Measurements from ENCODE around the gene GPR180. TPM values are rescaled to one million over a fixed set of nuclear protein-coding genes. Genes with fewer than 3 reads are reported as not detected.

Gene GPR180
- total RNA-seq, 1 donor from 2014 or later = 5.6 TPM

- intact Hi-C loops (cut with DNase I) = no loop called here
- H3K4me3 ChIP-seq = no peak overlapping the region
- DNase-seq (ENCODE audit: extremely low spot score in 2 of 2) = no peak
- H3K27me3 ChIP-seq = no peaks in the 10 kb centered on the region
- TF ChIP-seq POLR2A (IDR thresholded peaks at IDR 0.05) = no peak
- TF ChIP-seq POLR2AphosphoS5 (IDR thresholded peaks at IDR 0.05; ENCODE audit: insufficient read depth in 1 of 2, low read depth in 1 of 2) = no peak
- TF ChIP-seq CTCF (IDR thresholded peaks at IDR 0.05) = no peak
- H3K4me1 ChIP-seq = no peaks in the 10 kb centered on the region
- H3K27ac ChIP-seq = no peak overlapping the region
- no peaks in the 10 kb centered on the region for H3K36me3 ChIP-seq
- no peaks in the 10 kb centered on the region for H3K9me3 ChIP-seq
These were observed 43.9 kb upstream of the GPR180 start for GRCh38 chr13:94557684-94558235.

GRCh38 chr13:94558716-94559115, 42.9 kb upstream of the GPR180 start:
- H3K4me1 ChIP-seq = no peaks in the 10 kb centered on the region
- no peak for DNase-seq (ENCODE audit: extremely low spot score in 2 of 2)
- TF ChIP-seq CTCF (IDR thresholded peaks at IDR 0.05) (no peak), POLR2A (IDR thresholded peaks at IDR 0.05) (no peak), POLR2AphosphoS5 (IDR thresholded peaks at IDR 0.05; ENCODE audit: insufficient read depth in 1 of 2, low read depth in 1 of 2) (no peak)
- H3K27me3 ChIP-seq = no peaks in the 10 kb centered on the region
- H3K9me3 ChIP-seq = no peaks in the 10 kb centered on the region
- no peak overlapping the region for H3K4me3 ChIP-seq
- intact Hi-C loops (cut with DNase I) = no loop called here
- H3K36me3 ChIP-seq = no peaks in the 10 kb centered on the region
- no peak overlapping the region for H3K27ac ChIP-seq

GRCh38 chr13:94559222-94559795, 42.3 kb upstream of the GPR180 start:
- H3K36me3 ChIP-seq = no peaks in the 10 kb centered on the region
- TF ChIP-seq CTCF (IDR thresholded peaks at IDR 0.05) (no peak), POLR2A (IDR thresholded peaks at IDR 0.05) (no peak), POLR2AphosphoS5 (IDR thresholded peaks at IDR 0.05; ENCODE audit: insufficient read depth in 1 of 2, low read depth in 1 of 2) (no peak)
- DNase-seq (ENCODE audit: extremely low spot score in 2 of 2) = no peak
- no peaks in the 10 kb centered on the region for H3K4me1 ChIP-seq
- no peaks in the 10 kb centered on the region for H3K9me3 ChIP-seq
- H3K27me3 ChIP-seq = no peaks in the 10 kb centered on the region
- no peak overlapping the region for H3K27ac ChIP-seq
- H3K4me3 ChIP-seq = no peak overlapping the region
- intact Hi-C loops (cut with DNase I) = no loop called here

GRCh38 chr13:94560116-94560515, 41.5 kb upstream of the GPR180 start:
- DNase-seq (ENCODE audit: extremely low spot score in 2 of 2) = no peak
- Histone ChIP-seq H3K9me3 (no peaks in the 10 kb centered on the region), H3K36me3 (no peaks in the 10 kb centered on the region), H3K27me3 (no peaks in the 10 kb centered on the region), H3K27ac (no peak overlapping the region), H3K4me3 (no peak overlapping the region), H3K4me1 (no peaks in the 10 kb centered on the region)
- TF ChIP-seq POLR2AphosphoS5 (IDR thresholded peaks at IDR 0.05; ENCODE audit: insufficient read depth in 1 of 2, low read depth in 1 of 2) = no peak
- TF ChIP-seq CTCF (IDR thresholded peaks at IDR 0.05) = no peak
- intact Hi-C loops (cut with DNase I) = no loop called here

- intact Hi-C loops (cut with DNase I) = no loop called here
- no peaks in the 10 kb centered on the region for H3K27me3 ChIP-seq
- no peaks in the 10 kb centered on the region for H3K4me1 ChIP-seq
- TF ChIP-seq POLR2A (IDR thresholded peaks at IDR 0.05) (no peak), CTCF (IDR thresholded peaks at IDR 0.05) (no peak), POLR2AphosphoS5 (IDR thresholded peaks at IDR 0.05; ENCODE audit: insufficient read depth in 1 of 2, low read depth in 1 of 2) (no peak)
- no peaks in the 10 kb centered on the region for H3K36me3 ChIP-seq
- H3K9me3 ChIP-seq = no peaks in the 10 kb centered on the region
- no peak overlapping the region for H3K4me3 ChIP-seq
- DNase-seq (ENCODE audit: extremely low spot score in 2 of 2) = no peak
- no peak overlapping the region for H3K27ac ChIP-seq
These were observed 40.5 kb upstream of the GPR180 start for GRCh38 chr13:94561126-94561525.
